ENCODE results near the gene UGT1A3.

Gene UGT1A3

DNA sequence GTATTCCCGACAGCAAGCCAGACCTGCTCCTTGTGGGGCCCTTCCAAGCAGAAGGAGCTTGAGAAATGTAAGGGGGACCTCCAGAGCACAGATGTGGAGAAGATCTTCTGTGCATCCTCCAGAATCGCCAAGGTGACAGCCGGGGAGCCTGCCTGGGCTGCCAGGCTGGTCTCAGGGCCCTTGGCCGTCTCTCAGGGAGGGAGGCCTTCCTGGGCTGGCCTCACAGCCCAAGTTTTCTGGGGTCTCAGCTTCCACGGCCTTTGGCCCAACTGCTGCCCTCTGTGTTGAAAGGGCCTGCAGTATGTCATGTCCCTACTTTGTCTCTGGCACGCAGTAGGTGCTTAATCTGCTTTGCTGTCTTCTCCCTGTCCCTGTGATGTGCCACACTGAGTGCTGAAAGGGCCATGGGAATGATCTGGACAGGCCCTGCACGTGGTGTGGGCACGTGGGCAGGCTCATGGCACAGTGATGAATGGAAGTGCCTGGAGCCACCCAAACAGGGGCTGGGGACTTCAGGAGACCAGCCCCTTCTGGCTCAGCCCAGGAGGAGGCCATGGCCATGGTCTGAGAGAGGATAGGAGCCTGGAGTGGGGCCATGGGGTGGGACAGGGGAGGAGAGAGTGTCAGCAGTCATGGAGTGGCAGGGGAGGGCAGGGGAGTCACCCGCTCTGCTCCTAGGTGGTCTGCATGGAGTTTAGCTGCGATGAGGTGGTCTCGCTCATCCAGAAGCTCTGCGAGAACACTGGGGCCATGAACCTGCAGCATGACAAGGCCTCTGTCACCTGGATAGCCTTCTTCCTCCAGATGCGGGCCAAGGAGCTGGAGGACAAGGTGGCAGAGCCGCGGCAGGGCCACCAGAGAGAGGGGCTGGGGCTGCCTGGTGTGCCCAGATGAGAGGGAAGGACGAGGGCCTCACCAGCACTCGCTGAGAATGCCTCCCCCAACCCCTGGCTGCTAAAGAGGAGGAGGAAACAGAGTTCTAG lies 90.1 kb downstream of the UGT1A3 start:
- no peak for DNase-seq

DNA sequence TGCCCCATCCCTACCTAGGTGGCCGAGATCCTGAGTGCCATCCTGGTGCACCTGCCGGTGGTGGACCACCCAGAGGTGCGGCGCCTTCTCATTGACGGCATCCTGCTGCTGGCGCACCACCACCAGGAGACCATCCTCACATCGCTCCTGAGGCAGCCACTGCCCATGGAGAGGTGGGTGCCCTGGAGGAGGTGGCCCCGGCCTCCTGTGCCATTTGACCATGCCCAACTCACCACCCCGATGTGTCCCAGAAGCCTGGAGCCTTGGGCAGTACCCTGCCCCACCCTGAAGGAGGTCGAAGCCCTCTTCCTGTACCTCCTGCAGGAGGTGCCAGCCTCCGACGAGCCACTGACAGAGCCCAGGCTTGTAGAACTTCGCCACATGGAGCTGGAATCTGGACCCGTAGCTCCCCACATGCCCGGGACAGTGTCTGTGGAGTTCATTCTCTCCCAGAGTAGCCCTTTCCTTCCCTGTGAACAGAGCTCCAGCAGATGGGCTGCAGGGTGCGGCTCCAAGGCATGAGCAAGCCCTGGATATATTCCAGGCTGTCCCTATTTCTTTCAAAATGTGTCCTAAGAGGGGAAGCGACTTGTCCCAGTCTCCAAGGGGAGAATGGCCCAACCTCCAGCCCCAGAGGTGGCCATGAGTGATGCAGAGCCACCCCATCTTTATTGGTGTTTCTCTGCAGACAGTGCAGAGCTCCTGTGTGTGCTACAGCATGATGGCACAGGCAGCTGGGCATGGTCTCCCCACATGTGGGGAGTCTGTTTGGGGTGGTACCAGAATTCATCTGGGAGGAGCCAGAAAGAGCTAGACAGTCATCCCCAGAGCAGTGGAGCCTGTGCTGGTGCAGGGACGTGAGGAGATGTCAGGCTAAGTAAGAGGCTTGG lies 91.3 kb downstream of the UGT1A3 start:
- DNase-seq, result no peak

DNA sequence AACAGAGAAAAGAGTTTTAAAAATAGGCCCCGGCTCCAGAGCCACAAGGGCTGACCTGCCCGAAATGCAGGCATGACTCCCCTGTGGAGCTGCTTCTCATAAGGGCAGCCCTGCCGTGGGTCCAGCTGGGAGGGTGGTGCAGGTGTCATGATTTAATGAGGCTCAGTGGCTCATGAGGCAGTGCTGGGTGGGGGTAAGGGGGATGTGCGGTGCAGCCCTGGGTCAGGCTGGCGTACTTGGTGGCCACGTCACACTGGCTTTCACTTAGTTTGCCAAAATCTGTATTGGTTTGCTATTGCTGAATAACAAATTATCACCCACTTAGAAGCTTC lies 91.9 kb downstream of the UGT1A3 start:
- DNase-seq, result no peak

- no peak for DNase-seq
These were observed 92.4 kb downstream of the UGT1A3 start for GRCh38 chr2:233821196-233821595.

DNA sequence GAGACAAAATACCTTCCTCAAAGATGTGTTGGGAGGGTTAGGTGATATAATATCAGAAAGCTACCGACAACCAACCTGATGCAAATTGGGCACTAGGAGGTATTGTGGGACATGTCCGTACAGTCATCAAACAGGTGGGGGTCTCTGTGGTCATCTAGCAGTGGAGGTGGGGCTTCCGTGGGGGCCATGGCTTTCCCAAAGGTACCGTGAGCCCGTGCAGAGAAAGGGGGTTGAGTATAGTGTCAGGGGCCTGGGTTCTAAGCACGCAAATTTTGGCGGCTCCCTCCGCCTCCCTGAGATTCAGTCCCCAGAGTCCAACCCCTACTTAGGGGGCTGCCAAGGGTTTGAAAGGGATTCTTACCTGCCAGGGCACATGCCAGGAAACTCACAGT lies 92.9 kb downstream of the UGT1A3 start:
- no peak for DNase-seq

DNA sequence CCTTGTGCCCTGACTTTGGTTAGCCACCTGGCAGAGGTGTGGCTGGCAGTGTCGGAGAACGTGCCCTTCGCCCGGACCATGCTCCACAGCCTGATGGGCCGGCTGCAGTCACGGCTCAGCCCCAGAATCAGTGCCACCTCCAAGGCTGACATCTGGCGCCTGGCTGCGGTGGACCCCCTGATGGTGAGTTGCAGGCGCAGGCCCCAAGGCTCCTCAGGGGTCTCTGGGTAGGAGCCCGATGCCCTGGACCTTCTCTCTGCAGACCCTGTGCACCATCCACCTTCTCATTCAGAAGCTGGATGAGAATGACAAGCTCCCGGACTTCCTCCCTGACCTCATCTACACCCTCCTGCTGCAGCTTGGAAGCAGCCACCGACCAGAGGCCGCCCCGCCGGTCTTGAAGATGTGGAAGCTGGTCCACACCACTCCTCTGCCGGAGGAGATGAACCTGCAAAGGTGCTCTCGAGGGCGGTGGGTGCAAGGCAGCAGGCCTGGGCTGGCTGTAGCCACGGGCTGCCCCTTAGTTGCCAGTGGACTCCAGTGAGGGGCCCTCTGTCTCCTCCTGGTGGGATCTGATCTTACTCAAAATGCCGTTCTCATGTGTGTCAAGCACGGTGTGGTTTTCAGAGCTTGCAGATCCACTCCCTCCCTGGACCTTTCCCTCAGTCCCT lies 93.4 kb downstream of the UGT1A3 start:
- no peak for DNase-seq
